PC-9 (cell line): ENCODE data around the gene ETV3L. TPM values are rescaled to one million over a fixed set of nuclear protein-coding genes. Genes with fewer than 3 reads are reported as not detected.
A peak's percentile ranks its signal among the peaks of the same experiment; 100 is the strongest.

ENCODE experiments used
- BruUV-seq: library from RNA; stranded (reverse); fragments of 400-500 nt; replicated peaks from 2 replicates; lab custom pipeline; 2021; lab: Mats Ljungman, UMichigan
- CTCF ChIA-PET: fragments of 300-600 bp; sonication (Branson Sonifier 250); formaldehyde crosslinking; loops from one replicate; lab custom pipeline; 2022; ENCODE audit warnings: antibody characterized with exemption; lab: Charles Lee
- POLR2A ChIA-PET: fragments of 300-600 bp; sonication (Branson Sonifier 250); formaldehyde crosslinking; loops from one replicate; lab custom pipeline; 2022; ENCODE audit warnings: antibody characterized with exemption; ENCODE audit not compliant: unreplicated experiment; lab: Charles Lee
- DNase-seq, 2 experiments: peaks; one replicate each; pipeline versions ENCODE4 v3.0.0 to v3.0.0-alpha.2; 2015 to 2022; ENCODE audit warnings: mixed read lengths in 1 of 2
- H2AFZ ChIP-seq: fragments of 200-600 bp; sonication (generic); 2 replicates; pipeline ENCODE4 v1.8.1; 2017; ENCODE audit warnings: antibody characterized with exemption
- H3F3A ChIP-seq: fragments of 200-600 bp; sonication (generic); 2 replicates; pipeline ENCODE4 v1.8.1; 2017; ENCODE audit warnings: antibody characterized with exemption, mild to moderate bottlenecking, low read depth; ENCODE audit not compliant: insufficient read depth
- H3K27ac ChIP-seq: fragments of 200-600 bp; sonication (generic); 2 replicates; pipeline ENCODE4 v1.6.1; 2016; ENCODE audit warnings: mixed run types
- H3K27me3 ChIP-seq: fragments of 200-600 bp; sonication (generic); 2 replicates; pipeline ENCODE4 v1.6.1; 2016; ENCODE audit warnings: low read depth, mixed run types; ENCODE audit not compliant: insufficient read depth
- H3K36me3 ChIP-seq: fragments of 200-600 bp; sonication (generic); 2 replicates; pipeline ENCODE4 v1.6.1; 2016; ENCODE audit warnings: low read depth, mixed run types
- H3K4me1 ChIP-seq: fragments of 200-600 bp; sonication (generic); replicated peaks from 2 replicates; pipeline ENCODE4 v1.6.1; 2016; ENCODE audit warnings: mixed run types; ENCODE audit not compliant: insufficient read depth
- H3K4me2 ChIP-seq: fragments of 200-600 bp; sonication (generic); 2 replicates; pipeline ENCODE4 v1.6.1; 2017; ENCODE audit warnings: mixed run types
- H3K4me3 ChIP-seq: fragments of 200-600 bp; sonication (generic); 2 replicates; pipeline ENCODE4 v1.6.1; 2016; ENCODE audit warnings: mixed run types
- H3K79me2 ChIP-seq: fragments of 200-600 bp; sonication (generic); 2 replicates; pipeline ENCODE4 v1.6.1; 2017; ENCODE audit warnings: low read depth, mixed run types
- H3K9me2 ChIP-seq: fragments of 200-600 bp; sonication (generic); 2 replicates; pipeline ENCODE4 v1.8.1; 2017; ENCODE audit warnings: mild to moderate bottlenecking; ENCODE audit not compliant: insufficient read depth
- H3K9me3 ChIP-seq: fragments of 200-600 bp; sonication (generic); 2 replicates; pipeline ENCODE4 v1.8.1; 2016; ENCODE audit warnings: low read depth; ENCODE audit not compliant: insufficient read depth
- H4K20me1 ChIP-seq: fragments of 200-600 bp; sonication (generic); 2 replicates; pipeline ENCODE4 v1.8.1; 2017; ENCODE audit not compliant: insufficient read depth
- CTCF ChIP-seq: fragments of 200-600 bp; sonication (generic); conservative IDR thresholded peaks from 2 replicates; pipeline ENCODE4 v1.6.1; 2017; ENCODE audit warnings: mixed run types, antibody characterized with exemption, mild to moderate bottlenecking, moderate library complexity
- EZH2 ChIP-seq: fragments of 200-600 bp; sonication (generic); IDR thresholded peaks from 2 replicates; pipeline ENCODE4 v1.8.0; 2017; ENCODE audit warnings: antibody characterized with exemption, low read depth
- intact Hi-C: fragments of 100-400 bp; cut with micrococcal nuclease; formaldehyde crosslinking; loops from one replicate; pipeline ENCODE4 v1.10.0; 2022; ENCODE audit not compliant: unreplicated experiment
- total RNA-seq: library from RNA; stranded (reverse); gene quantifications from 2 replicates; pipeline ENCODE4 v1.2.3, GENCODE V29; 2021

The ETV3L gene
- total RNA-seq, 1 experiment from 2014 or later: not detected

GRCh38 chr1:157135646-157136045 is 36.0 kb upstream of the ETV3L start:
- Histone ChIP-seq H3K4me2 (peak overlapping the region; percentile 96), H3K79me2 (peaks cover 59% of the 10 kb centered on the region), H3K27me3 (no peaks in the 10 kb centered on the region), H3K4me1 (peaks cover 64% of the 10 kb centered on the region), H2AFZ (no peak overlapping the region), H3K27ac (peak overlapping the region; percentile 24; the same call in 1 of the 2 replicates), H3K9me2 (no peaks in the 10 kb centered on the region), H3F3A (peaks cover 56% of the 10 kb centered on the region), H3K9me3 (no peaks in the 10 kb centered on the region), H4K20me1 (peaks cover 11% of the 10 kb centered on the region; the same call in 1 of the 2 replicates), H3K4me3 (no peak overlapping the region; the same call in 1 of the 2 replicates), H3K36me3 (peaks cover 45% of the 10 kb centered on the region)
- DNase-seq: peak; percentile 27 to 75
- TF ChIP-seq CTCF (no peak), EZH2 (no peak)
- CTCF ChIA-PET: interaction anchor here (2.1 kb wide), 1 partner anchor 46 kb away, joined by 6 read pairs; no protein-coding TSS in a partner anchor
- intact Hi-C loops: loop anchor here (1.0 to 10.0 kb wide), 2 partner anchors 45 to 441 kb away; no protein-coding TSS in a partner anchor
- no TSS peak for BruUV-seq
- POLR2A ChIA-PET: interaction anchor here (0.6 kb wide), 1 partner anchor 34 kb away, joined by 4 read pairs; no protein-coding TSS in a partner anchor

- intact Hi-C loops: loop anchor here (10.0 kb wide), 1 partner anchor 440 kb away; no protein-coding TSS in a partner anchor
- BruUV-seq: no TSS peak
- ChIA-PET POLR2A (interaction anchor here (0.5 kb wide), 1 partner anchor 543 kb away, joined by 3 read pairs; the partner anchor contains the start of gene NAXE), CTCF (no interaction called here)
- no peaks in the 10 kb centered on the region for H3K9me2 ChIP-seq
- peaks cover 58% of the 10 kb centered on the region for H3F3A ChIP-seq
- H3K27ac ChIP-seq: 0 out of 2 replicates have a peak overlapping the region, but pooled peaks have one; percentile 6
- no peak for DNase-seq
- H3K9me3 ChIP-seq: no peaks in the 10 kb centered on the region
- TF ChIP-seq EZH2 (no peak), CTCF (no peak)
- no peak overlapping the region for H2AFZ ChIP-seq
- H3K4me1 ChIP-seq: peaks cover 64% of the 10 kb centered on the region
- no peak overlapping the region for H3K4me3 ChIP-seq
- peaks cover 51% of the 10 kb centered on the region for H3K36me3 ChIP-seq
- H3K27me3 ChIP-seq: no peaks in the 10 kb centered on the region
- peak overlapping the region; percentile 10; the same call in 1 of the 2 replicates for H3K4me2 ChIP-seq
- H4K20me1 ChIP-seq: peaks cover 11% of the 10 kb centered on the region; the same call in 1 of the 2 replicates
- H3K79me2 ChIP-seq: peaks cover 65% of the 10 kb centered on the region
Observed at GRCh38 chr1:157135070-157135469, 35.5 kb upstream of the ETV3L start.

GRCh38 chr1:157134442-157134841 is 34.8 kb upstream of the ETV3L start:
- ChIA-PET CTCF (no interaction called here), POLR2A (interaction anchor here (0.5 kb wide), 1 partner anchor 543 kb away, joined by 3 read pairs; the partner anchor contains the start of gene NAXE)
- H2AFZ ChIP-seq: no peak overlapping the region
- intact Hi-C loops: loop anchor here (10.0 kb wide), 1 partner anchor 440 kb away; no protein-coding TSS in a partner anchor
- no TSS peak for BruUV-seq
- H3K4me2 ChIP-seq: no peak overlapping the region
- no peak for TF ChIP-seq CTCF
- no peak for TF ChIP-seq EZH2
- peaks cover 11% of the 10 kb centered on the region; the same call in 1 of the 2 replicates for H4K20me1 ChIP-seq
- H3K27me3 ChIP-seq: no peaks in the 10 kb centered on the region
- no peak overlapping the region for H3K4me3 ChIP-seq
- H3K36me3 ChIP-seq: peaks cover 53% of the 10 kb centered on the region
- H3K9me2 ChIP-seq: no peaks in the 10 kb centered on the region
- peaks cover 58% of the 10 kb centered on the region for H3F3A ChIP-seq
- H3K79me2 ChIP-seq: peaks cover 71% of the 10 kb centered on the region
- H3K27ac ChIP-seq: 0 out of 2 replicates have a peak overlapping the region, but pooled peaks have one; percentile 58
- DNase-seq: no peak
- no peaks in the 10 kb centered on the region for H3K9me3 ChIP-seq
- H3K4me1 ChIP-seq: peaks cover 63% of the 10 kb centered on the region
